ES-I3 (cell line): ENCODE results near the gene ZFP64.

Experiments used
- H3K36me3 ChIP-seq: 2 replicates; pipeline ENCODE4 v1.6.1; 2013; ENCODE audit warnings: mild to moderate bottlenecking, low read length, control low read depth, moderate library complexity; ENCODE audit not compliant: insufficient read depth
- H3K4me1 ChIP-seq: 2 replicates; pipeline ENCODE4 v1.6.1; 2013; ENCODE audit warnings: mild to moderate bottlenecking, control low read depth, low read length; ENCODE audit not compliant: insufficient read depth
- H3K9ac ChIP-seq: 2 replicates; pipeline ENCODE4 v1.6.1; 2013; ENCODE audit warnings: low read depth, mild to moderate bottlenecking, low read length, moderate library complexity
- H3K9me3 ChIP-seq: 2 replicates; pipeline ENCODE4 v1.6.1; 2013; ENCODE audit warnings: mild to moderate bottlenecking, low read length, moderate library complexity; ENCODE audit not compliant: control insufficient read depth, insufficient read depth

ZFP64 gene

DNA sequence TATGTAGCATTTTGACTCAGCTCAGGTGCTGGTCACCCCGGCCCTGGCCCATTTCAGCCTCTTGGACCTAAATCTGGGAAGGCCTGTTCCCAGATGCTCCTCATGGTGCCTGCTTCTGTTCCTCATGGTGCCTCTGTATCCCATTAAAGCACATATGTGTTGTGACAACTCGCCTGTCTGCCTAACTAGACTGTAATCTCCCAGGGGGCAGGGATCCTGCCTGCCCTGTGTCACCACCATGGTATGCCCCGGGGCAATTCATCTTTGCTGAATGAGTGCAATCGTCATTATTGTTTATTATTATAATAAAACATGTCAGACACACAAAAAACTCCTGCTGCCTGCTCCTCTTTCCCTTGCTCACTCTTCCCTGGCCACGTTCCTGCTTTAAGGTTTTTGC lies 62.0 kb downstream of the ZFP64 start:
- no peaks in the 10 kb centered on the region for H3K9me3 ChIP-seq
- H3K9ac ChIP-seq = no peak overlapping the region
- no peaks in the 10 kb centered on the region for H3K4me1 ChIP-seq
- no peaks in the 10 kb centered on the region for H3K36me3 ChIP-seq

DNA sequence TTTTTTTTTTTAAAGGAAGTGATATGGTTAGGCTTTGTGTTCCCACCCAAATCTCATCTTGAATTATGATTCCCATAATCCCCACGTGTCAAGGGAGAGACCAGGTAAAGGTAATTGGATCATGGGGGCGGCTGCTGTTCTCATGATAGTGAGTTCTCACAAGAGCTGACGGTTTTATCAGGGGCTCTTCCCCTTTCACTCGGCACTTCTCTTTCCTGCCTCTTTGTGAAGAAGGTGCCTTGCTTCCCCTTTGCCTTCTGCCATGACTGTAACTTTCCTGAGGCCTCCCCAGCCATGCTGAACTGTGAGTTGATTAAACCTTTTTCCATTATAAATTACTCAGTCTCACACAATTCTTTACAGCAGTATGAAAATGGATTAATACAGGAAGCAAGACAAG lies 64.3 kb downstream of the ZFP64 start:
- no peaks in the 10 kb centered on the region for H3K4me1 ChIP-seq
- no peaks in the 10 kb centered on the region for H3K36me3 ChIP-seq
- no peak overlapping the region for H3K9ac ChIP-seq
- H3K9me3 ChIP-seq = no peaks in the 10 kb centered on the region

DNA sequence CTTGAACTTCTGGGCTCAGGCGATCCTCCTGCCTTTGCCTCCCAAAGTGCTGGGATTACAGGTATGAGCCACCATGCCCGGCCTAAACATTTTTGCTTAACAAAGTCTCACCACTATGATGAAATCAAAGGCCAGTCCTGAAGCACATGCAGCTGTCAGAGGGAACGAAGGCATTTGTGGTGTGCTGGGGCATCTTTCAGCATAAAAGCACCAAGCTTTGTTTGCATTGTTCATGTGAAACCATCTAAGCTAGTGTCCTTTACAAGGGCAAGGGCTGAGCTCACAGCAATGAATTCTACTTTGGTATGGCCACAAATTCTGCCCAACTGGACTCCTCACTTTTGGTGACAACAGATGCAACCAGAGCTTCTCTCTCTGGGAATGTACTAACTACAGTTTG lies 66.8 kb downstream of the ZFP64 start:
- Histone ChIP-seq H3K9ac (no peak overlapping the region), H3K4me1 (no peaks in the 10 kb centered on the region), H3K36me3 (no peaks in the 10 kb centered on the region), H3K9me3 (no peaks in the 10 kb centered on the region)

DNA sequence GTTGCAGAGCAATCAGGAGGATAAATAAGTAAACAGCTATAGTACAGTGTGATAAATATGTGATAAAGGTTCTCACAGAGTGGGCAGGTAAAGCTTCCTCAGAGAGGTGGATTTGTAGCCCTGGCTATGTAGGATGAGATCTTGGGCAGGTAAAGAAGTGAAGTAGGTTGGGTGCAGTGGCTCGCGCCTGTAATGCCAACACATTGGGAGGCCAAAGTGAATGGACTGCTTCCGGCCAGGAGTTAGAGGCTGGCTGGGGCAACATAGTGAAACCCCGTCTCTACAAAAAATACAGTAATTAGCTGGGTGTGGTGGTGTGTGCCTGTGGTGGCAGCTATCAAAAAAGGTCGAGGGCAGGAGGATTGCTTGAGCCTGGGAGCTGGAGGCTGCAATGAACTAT lies 72.9 kb downstream of the ZFP64 start:
- Histone ChIP-seq H3K9ac (no peak overlapping the region), H3K4me1 (no peaks in the 10 kb centered on the region)

DNA sequence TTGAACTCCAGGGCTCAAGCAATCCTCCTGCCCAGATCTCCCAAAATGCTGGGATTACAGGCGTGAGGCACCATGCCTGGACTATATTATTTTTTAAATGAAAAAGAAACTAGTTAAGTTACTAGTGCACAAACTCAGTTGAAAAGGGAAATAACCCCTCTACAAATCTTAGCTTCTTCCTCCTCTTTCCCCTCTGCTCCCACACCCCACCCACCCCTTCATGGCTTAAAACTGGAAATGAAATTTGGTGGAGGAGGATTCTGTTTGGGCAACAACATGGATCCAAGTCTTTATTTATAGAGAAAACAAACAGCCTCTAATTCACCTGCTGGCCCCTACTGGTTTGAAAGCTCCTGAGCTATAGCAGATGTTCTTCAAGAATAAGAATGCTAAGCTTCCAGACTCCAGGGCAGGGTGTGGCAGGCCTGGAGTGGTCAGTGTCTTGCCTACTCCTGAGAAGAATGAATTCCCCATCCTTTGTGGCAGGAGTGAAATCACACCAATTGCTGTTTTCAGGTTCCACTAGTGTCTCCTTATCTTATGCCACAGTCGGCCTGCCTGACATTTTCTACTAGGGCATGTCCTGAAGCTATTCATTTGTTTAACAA lies 73.5 kb downstream of the ZFP64 start:
- H3K36me3 ChIP-seq = no peaks in the 10 kb centered on the region
- no peak overlapping the region for H3K9ac ChIP-seq
- H3K4me1 ChIP-seq = no peaks in the 10 kb centered on the region
- H3K9me3 ChIP-seq = no peaks in the 10 kb centered on the region

More for the DNA sequence above, 72.9 kb downstream of the ZFP64 start:
- Histone ChIP-seq H3K36me3 (no peaks in the 10 kb centered on the region), H3K9me3 (no peaks in the 10 kb centered on the region)

DNA sequence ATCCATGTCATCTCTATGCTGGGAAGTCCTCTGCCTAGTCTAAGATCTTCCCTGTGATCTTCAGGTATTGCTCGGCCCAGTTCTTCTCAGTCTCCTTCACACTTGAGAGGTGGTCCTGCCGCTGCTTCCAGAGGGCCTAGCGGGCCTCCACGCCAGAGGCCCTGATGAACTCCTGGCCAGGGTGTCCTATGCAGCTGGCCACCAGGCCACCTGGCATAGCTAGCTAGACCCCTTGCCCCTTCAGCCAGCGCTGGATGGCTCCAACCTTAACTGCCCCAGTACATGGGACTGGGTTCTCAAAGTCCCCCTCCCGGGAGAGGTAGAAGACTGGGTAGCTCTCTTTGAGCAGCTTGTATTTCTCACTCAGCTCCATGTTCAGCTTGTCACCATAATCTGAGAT lies 81.1 kb downstream of the ZFP64 start:
- Histone ChIP-seq H3K9me3 (no peaks in the 10 kb centered on the region), H3K36me3 (no peaks in the 10 kb centered on the region), H3K4me1 (no peaks in the 10 kb centered on the region), H3K9ac (no peak overlapping the region)

DNA sequence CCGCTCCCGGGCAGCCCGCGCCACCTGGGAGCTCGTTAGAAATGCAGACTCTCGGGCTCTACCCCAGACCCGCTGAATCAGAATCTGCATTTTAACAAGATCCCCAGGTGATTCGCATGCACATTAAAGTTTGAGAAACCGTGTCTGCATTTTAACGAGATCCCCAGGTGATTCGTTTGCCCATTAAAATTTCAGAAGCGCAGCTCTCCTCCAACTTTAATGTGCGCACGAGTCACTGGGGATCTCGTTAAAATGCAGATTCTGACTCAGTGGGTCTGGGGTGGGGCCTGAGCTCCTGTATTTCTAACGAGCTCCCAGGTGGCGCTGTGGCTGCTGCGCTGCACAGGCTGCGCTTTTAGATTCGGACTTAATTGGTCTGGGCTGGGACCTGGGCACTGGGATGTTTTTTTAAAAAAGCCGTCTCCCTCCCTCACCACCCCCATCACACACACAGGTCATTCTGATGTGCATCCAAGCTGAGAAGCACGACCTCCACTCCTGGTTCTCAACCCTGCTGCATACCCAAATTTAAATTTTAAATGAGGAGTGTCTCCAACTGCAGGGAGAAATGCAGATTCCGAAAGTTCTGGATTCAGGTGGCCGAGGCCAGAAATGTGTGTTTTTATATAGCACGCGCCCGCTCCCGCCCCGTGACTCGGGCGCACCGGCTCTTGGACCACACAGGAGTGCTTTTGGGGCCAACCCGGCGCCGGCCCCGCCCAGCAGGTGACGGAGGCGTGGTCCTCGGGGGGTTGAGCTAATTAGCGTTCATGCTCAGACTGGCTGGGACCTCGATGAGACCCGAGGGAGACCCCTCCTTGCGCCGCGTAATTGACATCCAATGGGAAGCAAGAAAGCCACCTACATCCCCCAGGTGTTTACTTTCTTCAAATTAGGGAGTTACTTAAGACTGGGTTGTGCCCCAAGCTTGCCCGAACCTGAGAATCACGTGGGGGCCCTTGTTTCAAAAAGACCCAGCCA lies 85.8 kb downstream of the ZFP64 start:
- no peaks in the 10 kb centered on the region for H3K4me1 ChIP-seq
- H3K36me3 ChIP-seq = no peaks in the 10 kb centered on the region
- H3K9ac ChIP-seq = peak overlapping the region; percentile 51
- no peaks in the 10 kb centered on the region for H3K9me3 ChIP-seq

DNA sequence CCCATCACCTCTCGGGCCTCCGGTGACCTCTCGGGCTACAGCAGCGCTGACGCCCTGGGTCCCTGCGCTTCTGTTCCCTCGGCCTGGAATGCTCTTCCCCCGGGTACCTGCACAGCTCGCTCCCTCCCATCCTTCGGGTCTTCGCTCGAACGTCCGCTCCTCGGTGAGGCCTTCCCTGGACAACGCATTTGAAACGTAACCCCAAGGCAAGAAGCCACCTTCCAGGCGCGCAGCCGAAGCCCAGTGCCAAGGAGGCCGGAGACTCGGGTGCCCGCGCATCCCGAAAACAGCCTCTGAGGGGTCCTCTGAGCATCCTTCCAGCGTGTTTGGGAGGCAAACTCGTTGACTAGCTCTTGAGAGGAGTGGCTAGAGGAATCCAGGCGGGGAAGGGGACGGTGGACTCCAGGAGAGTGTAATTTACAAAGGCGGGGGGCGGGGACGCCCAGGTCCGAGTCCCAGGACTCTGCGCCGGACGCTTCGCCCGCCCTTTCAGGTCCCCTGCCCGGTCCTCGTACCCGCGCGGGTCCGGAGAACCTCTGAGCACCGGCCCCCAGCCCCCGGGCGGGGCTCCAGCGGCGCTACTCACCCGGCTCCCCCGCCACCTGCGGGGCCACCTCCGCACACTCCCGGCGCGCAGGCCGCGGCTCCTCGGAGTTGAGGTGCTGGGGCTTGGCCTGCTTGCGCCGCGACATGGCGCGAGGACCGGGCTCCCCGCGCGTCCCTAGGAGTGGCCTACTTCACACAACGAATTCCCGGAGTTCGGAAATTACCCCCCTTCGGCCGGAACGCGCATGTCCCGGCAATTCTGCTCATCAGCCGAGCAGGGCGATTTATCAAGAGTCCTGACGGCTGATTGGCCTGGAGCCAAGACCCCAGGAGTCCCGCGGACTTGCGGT lies 86.8 kb downstream of the ZFP64 start:
- peak overlapping the region; percentile 51 for H3K9ac ChIP-seq
- H3K9me3 ChIP-seq = no peaks in the 10 kb centered on the region
- H3K4me1 ChIP-seq = no peaks in the 10 kb centered on the region
- no peaks in the 10 kb centered on the region for H3K36me3 ChIP-seq

DNA sequence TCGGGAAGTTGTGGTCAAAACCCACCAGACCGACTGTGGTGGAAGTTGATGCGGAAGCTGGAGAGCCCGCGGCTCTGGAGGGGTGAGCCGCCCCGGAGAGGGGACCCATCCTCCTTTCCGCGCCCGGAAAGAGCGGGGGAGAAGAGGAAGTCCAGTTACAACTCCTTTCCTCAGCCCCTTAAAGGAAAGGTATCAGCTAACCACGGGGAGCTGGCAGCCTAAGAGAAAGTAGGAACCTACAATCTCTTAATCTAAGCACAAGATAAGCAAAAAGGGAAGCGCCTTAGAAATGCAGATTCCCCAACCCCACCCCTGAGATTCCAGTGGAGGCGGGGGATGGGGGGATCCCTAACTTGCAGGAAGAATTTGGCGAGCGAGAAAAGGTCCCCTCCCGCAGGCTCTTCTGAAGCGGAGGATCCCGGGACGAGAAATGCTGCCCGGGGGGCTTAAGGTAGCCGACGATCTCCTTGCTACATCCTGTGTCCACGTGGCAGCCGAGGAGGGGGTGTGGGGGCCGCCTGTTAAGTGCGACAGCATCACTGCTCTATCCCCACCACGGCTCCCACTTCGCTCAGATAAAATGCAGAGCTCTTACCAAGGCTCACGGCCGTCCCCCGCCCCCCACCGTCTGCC lies 87.5 kb downstream of the ZFP64 start:
- no peaks in the 10 kb centered on the region for H3K9me3 ChIP-seq
- H3K36me3 ChIP-seq = no peaks in the 10 kb centered on the region
- H3K4me1 ChIP-seq = no peaks in the 10 kb centered on the region
- peak overlapping the region; percentile 51; the same call in 1 of the 2 replicates for H3K9ac ChIP-seq

DNA sequence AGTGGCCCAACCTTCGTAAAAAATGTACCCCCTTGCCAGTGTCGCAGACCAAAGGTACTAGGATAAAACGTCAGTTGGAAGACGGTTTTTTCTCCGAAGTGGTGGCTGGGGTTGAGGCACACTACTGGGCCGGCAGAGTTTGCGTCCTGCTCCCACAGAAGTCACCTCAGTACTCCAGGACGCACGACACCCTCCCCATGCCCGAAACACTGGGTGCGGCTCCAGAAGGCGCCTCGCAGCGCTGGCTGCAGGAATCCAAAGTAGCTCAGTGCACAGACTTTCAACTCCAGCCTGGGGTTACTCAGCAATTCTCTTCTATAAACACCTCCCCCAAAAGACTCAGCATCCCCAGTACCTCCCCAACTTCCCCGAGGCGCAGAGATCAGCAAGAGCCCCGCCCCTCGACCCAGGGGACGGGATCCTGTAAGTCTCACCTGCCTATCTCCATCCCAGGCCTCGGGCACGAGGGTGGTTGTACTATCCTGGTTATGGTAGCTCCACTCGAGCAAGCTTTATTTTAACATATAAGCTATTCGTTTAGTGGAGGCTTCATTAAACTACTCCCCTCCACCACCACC lies 88.2 kb downstream of the ZFP64 start:
- H3K4me1 ChIP-seq = no peaks in the 10 kb centered on the region
- H3K9me3 ChIP-seq = no peaks in the 10 kb centered on the region
- H3K9ac ChIP-seq = peak overlapping the region; percentile 51; the same call in 1 of the 2 replicates
- H3K36me3 ChIP-seq = no peaks in the 10 kb centered on the region

DNA sequence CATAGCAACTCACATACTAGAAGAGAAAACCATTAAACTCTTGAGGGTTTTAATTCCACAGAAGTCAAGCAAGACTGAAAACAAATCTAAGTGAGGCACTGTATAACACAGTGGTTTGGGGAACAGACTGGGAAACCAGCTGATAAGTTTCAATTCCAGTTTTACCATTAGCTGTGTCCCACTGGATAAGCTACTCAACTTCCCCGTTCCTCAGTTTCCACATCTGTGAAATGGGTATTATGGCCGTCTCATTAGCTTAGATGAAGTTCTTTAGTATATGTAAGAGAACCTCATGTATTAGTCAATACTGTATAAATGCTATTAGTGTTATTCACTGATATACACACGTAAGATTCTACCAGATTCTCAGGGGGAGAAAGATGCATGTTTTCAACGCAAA lies 89.0 kb downstream of the ZFP64 start:
- Histone ChIP-seq H3K9me3 (no peaks in the 10 kb centered on the region), H3K36me3 (no peaks in the 10 kb centered on the region), H3K9ac (no peak overlapping the region), H3K4me1 (no peaks in the 10 kb centered on the region)

DNA sequence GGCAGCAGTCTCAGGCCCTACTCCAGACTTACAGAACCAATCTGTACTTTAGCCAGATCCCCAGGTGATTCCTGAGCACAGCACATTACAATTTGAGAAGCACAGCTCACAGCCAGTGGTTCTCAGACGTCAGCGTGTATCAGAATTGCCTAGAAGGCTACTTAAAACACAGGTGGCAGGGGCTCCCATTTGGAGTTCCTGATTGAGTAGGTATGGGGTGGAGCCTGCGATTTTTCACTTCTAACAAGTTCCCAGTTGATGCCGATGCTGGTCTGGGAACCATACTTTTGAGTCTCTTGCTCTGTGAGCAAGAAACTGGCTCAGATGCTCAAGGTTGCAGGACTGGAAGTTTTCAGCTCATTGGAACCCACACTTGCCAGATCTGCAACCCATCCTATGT lies 89.5 kb downstream of the ZFP64 start:
- no peaks in the 10 kb centered on the region for H3K4me1 ChIP-seq
- H3K9me3 ChIP-seq = no peaks in the 10 kb centered on the region
- H3K9ac ChIP-seq = no peak overlapping the region

More for the DNA sequence above, 89.5 kb downstream of the ZFP64 start:
- no peaks in the 10 kb centered on the region for H3K36me3 ChIP-seq
